GM21737 (cell line): ENCODE results near the gene HK1.

Source experiments
- ATAC-seq: cut with Tn5 transposase; IDR thresholded peaks from one replicate; pipeline ENCODE4 v1.9.1; 2021; ENCODE audit warnings: mild to moderate bottlenecking, moderate library complexity; ENCODE audit not compliant: unreplicated experiment

HK1 gene

DNA sequence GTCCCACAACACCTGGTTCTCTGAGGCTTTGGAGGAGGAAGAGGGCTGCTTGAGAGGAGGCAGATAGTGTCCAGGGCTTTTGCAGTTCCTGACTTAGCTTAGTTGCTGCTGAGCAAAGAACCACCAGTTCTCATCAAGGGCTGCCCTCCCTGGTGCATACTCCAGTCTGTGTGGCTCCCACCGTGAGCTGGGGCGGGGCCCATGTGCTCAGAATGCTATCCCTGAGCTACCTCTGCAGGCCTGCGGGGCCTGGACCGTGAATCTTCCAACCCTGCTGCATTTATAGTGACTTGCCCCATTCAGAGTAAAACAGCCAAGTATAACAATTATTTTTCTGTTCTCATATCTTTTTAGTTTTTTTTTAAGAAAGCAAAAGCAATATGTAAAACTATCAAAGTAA, 89.2 kb downstream of the HK1 start:
- ATAC-seq: no peak

DNA sequence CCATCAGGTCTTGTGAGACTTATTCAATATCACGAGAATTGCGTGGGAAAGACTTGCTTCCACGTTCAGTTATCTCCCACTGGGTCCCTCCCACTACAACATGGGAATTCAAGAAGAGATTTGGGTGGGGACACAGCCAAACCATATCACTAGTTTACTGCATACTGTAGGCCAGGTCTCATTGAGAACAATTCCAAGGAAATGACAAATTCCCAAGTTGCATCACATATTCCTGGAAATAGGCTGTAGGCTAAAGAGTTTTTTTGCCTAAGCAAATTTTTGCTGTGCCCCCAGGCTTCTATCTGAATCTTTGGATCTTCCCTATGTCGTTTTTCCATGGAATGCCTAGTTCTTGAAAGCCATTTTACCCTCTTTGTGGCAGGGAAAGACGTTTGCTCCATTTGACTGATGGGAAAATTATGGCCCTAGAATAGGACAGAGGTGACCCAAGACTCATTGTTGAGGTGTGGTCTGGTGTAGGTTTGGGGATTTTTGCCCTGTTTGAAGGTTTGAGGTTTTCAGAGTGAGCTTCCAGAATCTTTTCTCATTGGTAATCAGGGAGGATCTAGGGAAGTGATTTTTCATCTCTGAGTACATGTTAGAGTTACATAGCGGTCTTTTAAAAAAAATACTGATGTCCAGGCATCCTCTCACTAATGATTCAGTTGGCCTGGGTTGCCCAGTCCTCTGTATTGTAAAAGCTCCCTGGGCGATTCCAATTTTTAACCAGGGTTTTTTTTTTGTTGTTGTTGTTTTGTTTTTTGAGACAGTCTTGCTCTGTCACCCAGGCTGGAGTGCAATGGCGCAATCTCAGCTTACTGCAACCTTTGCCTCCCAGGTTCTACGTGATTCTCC, 94.1 kb downstream of the HK1 start:
- ATAC-seq: no peak

GRCh38 chr10:69374242-69374641, 95.9 kb downstream of the HK1 start:
- no peak for ATAC-seq

- ATAC-seq: no peak
These were observed 96.6 kb downstream of the HK1 start for GRCh38 chr10:69374931-69375306.

GRCh38 chr10:69375307-69376151, 97.2 kb downstream of the HK1 start:
- ATAC-seq: no peak

GRCh38 chr10:69376662-69377061, 98.4 kb downstream of the HK1 start:
- ATAC-seq: no peak

DNA sequence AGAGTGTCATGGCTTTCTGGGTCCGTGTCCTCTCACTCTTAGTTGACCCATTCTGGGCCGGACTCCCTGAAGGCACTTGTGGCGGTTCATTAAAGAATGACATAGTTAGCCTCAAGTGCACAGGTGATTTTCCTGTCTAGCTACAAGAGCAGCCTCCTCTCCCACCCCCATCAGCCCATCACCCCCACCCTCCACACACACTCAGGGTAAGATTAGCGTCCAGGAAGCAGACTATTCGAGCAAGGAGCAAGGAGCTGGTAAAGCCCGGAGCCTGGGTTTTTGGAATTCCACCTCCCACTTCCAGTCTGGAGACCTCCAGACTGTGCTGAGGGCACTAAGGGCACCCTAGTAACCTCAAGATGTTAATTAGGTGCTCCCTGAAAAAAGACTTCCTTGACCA, 98.9 kb downstream of the HK1 start:
- ATAC-seq: no peak

DNA sequence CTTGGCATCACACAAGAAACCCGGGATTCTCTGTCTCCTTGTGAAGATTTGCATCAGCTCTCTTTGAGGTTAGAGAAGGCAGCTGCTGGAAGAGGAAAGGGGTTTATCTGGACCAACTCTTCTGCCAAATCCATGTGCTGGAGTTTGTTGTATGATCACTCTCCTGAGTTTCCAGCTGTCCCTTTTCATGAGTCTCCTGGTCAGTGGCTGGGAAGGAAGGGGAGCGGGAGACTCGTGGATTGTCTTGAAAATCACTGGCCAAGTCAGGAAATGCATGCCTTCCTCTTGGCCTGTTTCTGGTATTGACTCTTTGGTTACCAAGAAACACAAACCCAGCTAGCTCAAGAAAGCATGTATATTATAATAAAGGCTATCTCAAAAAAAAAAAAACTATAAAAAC, 99.6 kb downstream of the HK1 start:
- ATAC-seq: no peak

DNA sequence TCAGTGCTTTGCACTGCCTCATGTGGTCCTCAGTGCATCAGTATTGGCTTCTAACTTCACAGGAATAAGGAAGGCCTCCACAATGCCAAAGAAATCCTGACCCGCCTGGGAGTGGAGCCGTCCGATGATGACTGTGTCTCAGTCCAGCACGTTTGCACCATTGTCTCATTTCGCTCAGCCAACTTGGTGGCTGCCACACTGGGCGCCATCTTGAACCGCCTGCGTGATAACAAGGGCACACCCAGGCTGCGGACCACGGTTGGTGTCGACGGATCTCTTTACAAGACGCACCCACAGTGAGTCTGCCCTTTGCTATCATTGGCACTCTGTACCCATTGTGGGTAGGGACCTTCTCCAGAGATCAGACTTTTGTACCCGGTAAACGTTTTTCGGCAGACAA, 101.5 kb downstream of the HK1 start:
- no peak for ATAC-seq

- no peak for ATAC-seq
These were observed 104.3 kb downstream of the HK1 start for GRCh38 chr10:69382382-69383117.

DNA sequence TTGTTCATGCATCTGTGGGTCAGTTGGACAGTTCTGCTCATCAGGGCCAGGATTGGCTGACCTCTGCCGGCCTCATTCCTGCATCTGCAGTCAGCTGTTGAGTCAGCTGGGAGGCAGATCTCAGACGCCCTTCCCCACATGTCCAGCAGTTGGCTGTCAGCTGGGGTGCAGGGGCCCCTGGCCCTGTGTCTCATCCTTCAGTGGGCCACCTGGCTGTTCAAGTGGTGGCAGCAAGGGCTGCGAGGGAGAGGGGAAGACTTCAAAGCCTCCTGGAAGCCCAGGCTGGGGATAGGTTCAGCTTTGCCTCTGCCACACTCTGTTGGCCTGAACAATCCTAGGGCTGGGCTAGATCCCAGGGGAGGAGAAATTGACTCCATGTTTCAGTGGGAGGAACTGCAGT, 105.3 kb downstream of the HK1 start:
- ATAC-seq: no peak

DNA sequence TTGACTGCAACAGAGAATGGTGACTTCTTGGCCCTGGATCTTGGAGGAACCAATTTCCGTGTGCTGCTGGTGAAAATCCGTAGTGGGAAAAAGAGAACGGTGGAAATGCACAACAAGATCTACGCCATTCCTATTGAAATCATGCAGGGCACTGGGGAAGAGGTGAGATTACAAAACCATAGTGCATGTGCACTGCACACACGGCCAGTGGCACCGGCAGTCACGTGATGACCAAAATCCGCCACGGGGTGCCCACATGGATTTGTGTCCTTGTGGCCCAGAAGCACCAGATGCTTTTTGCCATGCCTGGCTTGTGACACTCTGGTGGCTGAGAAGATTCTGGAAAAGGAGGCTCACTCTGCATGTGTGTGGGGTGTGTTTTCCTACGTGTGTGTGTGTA, 106.0 kb downstream of the HK1 start:
- ATAC-seq: no peak

GRCh38 chr10:69385454-69386350, 107.4 kb downstream of the HK1 start:
- ATAC-seq: no peak

DNA sequence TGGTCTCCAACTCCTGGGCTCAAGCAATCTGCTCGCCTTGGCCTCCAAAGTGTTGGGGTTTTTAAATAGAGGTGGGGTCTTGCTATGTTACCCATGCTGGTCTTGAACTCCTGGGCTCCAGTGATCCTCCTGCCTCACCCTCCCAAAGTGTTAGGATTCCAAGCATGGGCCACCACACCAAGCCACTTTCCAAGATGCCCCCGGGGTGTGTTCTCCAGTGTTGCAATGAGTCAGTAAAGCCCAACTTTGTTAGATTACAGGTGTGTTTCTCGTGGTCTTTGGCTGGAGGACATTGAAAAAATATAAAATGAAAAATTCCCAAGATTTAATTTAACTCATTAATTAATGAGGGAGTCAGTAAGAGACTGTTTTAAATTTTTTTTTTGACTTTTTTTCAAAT, 109.2 kb downstream of the HK1 start:
- no peak for ATAC-seq

DNA sequence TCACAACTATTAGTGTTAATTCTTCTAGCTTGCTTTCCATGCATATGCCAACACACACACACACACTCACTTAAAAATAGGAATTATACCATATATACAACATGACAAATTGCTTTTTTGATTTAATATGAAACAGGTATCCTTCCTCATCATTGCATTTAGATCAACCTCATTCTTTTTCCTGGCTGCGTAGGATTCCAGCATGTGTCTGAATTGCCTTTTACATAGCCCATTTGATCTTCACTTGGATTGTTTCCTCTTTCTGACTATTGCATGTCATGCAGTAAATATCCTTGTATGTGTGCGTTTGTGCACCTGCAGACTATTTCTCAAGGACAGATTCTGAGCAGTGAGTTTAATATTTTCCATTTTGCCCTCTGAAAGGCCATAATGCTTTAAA, 110.2 kb downstream of the HK1 start:
- no peak for ATAC-seq

DNA sequence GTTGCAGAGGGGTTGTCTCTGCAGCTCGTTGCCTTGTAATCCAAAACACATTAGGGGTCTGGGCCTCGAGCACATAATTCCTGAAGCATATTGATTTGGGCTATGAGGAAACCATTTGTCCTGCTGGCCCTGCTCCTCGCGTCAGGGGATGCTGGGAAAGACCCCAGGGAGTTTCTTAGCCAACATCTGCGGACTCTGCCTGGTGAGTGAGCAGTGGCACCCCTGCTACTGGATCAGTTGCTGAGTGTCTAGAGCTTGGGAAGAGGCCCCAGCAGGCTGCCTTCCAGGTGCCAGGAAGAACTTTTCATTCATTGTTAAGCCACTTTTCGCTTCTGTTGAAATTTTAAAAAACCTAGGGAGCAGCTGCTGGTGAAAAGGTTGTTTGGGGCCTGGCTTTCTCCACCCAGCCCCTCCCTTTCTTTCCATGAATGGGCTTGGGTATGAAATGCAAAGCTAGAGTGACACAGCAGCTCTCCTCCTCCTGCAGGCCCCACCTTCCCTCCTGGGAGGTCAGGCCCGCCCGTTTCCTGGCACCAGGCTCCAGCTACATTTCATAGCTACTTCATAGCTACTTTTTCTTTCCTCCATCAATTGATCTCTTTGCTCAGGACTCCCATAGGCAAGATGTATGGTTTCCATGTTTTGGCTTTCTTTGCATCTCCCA, 111.7 kb downstream of the HK1 start:
- ATAC-seq: no peak

GRCh38 chr10:69391158-69391557, 112.9 kb downstream of the HK1 start:
- no peak for ATAC-seq

DNA sequence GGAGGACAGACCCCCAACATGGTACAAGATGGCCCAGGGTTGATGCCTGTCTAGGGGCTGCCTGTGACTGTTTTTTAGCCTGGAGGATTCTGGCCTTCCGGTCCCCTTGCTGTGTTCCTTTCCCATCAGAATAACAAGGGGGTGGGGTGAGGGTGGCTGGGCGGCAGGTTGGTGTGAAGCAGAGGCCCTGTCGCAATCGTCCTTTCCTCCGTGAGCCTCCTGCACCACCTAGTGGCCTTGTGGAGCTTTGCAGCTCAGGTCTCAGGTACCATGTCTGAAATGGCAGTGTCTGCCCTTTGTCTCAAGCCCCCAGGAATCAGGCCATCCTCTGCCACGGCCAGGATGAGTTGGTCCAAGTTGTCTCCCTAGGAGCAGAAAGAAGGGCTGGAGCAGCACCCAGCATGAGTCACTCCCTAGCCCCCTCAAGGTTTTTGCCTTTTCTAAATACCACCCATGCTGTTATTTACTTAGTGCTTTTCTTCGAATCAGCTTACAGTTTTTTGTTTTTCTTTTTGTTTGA, 114.2 kb downstream of the HK1 start:
- no peak for ATAC-seq

GRCh38 chr10:69394020-69394419, 115.7 kb downstream of the HK1 start:
- ATAC-seq: no peak

DNA sequence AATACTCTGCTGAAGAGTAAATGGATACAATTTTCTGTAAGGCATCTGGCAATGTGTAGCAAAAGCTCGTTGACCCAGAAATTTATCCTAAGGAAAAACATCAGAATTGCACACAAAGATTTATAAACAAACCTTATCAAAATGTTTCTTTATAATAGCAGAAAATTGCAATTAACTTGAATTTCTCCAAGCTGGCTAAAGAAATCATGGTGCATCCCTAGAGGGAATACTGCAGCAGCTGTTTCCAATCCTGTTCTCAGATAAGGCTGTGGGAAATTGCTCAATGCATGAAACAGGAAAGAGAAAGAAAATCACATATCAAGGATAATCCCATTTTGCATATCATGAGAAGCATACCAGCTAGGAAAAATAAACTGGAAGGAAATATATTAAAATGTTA, 119.7 kb downstream of the HK1 start:
- ATAC-seq: no peak
